NCI-H524 treated with DMSO at 0.1 percent for 48 hours (cell line): ENCODE measurements around the gene VASP.

Experiments
- DNase-seq: peaks from one replicate; lab custom pipeline; 2025; lab: John Stamatoyannopoulos, UW

The VASP gene

GRCh38 chr19:45554481-45554880 lies 47.2 kb downstream of the VASP start:
- no peak for DNase-seq

GRCh38 chr19:45556835-45557234 lies 49.6 kb downstream of the VASP start:
- no peak for DNase-seq

- DNase-seq = peak; percentile 8
These were observed 51.2 kb downstream of the VASP start for GRCh38 chr19:45558399-45558878.

GRCh38 chr19:45560038-45560437 lies 52.8 kb downstream of the VASP start:
- DNase-seq = no peak

- no peak for DNase-seq
These were observed 53.4 kb downstream of the VASP start for GRCh38 chr19:45560686-45561085.

GRCh38 chr19:45564131-45564780 lies 57.0 kb downstream of the VASP start:
- peak; percentile 5 for DNase-seq

- no peak for DNase-seq
These were observed 60.3 kb downstream of the VASP start for GRCh38 chr19:45567609-45568008.

- no peak for DNase-seq
These were observed 61.5 kb downstream of the VASP start for GRCh38 chr19:45568732-45569131.

GRCh38 chr19:45569619-45570421 lies 62.5 kb downstream of the VASP start:
- DNase-seq = peak; percentile 1

- DNase-seq = no peak
These were observed 64.4 kb downstream of the VASP start for GRCh38 chr19:45571457-45572220.

GRCh38 chr19:45574526-45574925 lies 67.2 kb downstream of the VASP start:
- no peak for DNase-seq

GRCh38 chr19:45575216-45575615 lies 67.9 kb downstream of the VASP start:
- DNase-seq = no peak
